Adrenal gland (tissue), 5 donors: ENCODE data around the gene NKIRAS1.

Experiments used
- POLR2A ChIP-seq, 2 donors: fragments of 450-650 bp; IDR thresholded peaks; one replicate each; pipeline ENCODE4 v1.6.1; 2017; ENCODE audit warnings: antibody characterized with exemption in 2 of 2, mild to moderate bottlenecking in 2 of 2, moderate library complexity in 1 of 2
- TF ChIP-seq, protein P1 (sequence below), 6 experiments: fragments of 450-650 bp in 4 of 6; fragments of 200-600 bp in 2 of 6; sonication (generic) in 1 of 6; IDR thresholded peaks; 1 replicate in 5 of 6; 2 replicates in 1 of 6; pipeline versions ENCODE4 v1.5.1 to v1.8.0; 2016 to 2021; ENCODE audit warnings: antibody characterized with exemption in 6 of 6, mild to moderate bottlenecking in 2 of 6, moderate library complexity in 1 of 6
- donor health status: DM: no; HTN: no; CAD: no.

GRCh38 chr3:23882487-23882918, 34.3 kb downstream of the NKIRAS1 start:
- no peak for TF ChIP-seq POLR2A (IDR thresholded peaks at IDR 0.05)
- TF ChIP-seq, protein P1, sequence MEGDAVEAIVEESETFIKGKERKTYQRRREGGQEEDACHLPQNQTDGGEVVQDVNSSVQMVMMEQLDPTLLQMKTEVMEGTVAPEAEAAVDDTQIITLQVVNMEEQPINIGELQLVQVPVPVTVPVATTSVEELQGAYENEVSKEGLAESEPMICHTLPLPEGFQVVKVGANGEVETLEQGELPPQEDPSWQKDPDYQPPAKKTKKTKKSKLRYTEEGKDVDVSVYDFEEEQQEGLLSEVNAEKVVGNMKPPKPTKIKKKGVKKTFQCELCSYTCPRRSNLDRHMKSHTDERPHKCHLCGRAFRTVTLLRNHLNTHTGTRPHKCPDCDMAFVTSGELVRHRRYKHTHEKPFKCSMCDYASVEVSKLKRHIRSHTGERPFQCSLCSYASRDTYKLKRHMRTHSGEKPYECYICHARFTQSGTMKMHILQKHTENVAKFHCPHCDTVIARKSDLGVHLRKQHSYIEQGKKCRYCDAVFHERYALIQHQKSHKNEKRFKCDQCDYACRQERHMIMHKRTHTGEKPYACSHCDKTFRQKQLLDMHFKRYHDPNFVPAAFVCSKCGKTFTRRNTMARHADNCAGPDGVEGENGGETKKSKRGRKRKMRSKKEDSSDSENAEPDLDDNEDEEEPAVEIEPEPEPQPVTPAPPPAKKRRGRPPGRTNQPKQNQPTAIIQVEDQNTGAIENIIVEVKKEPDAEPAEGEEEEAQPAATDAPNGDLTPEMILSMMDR (IDR thresholded peaks at IDR 0.05) = no peak
